SK-N-SH treated with all-trans-retinoic acid at 6 μM for 48 hours (cell line): ENCODE measurements around the gene XRN1.

Experiments
- ATAC-seq: fragments of 200-7000 bp; cut with Tn5 transposase; 3 replicates; pipeline ENCODE4 v1.9.1; 2020; ENCODE audit warnings: mild to moderate bottlenecking, moderate library complexity
- ARNTL ChIP-seq: fragments of 450-650 bp; formaldehyde crosslinking; IDR thresholded peaks from 2 replicates; pipeline ENCODE4 v1.5.0; 2020; ENCODE audit warnings: low read depth, mild to moderate bottlenecking, moderate library complexity, borderline replicate concordance
- BACH2 ChIP-seq: fragments of 250-450 bp; sonication (Bioruptor Pico); IDR thresholded peaks from 2 replicates; pipeline ENCODE4 v1.9.0; 2021; ENCODE audit warnings: mild to moderate bottlenecking, borderline replicate concordance
- CREB5 ChIP-seq: fragments of 250-450 bp; sonication (Bioruptor Pico); IDR thresholded peaks from 2 replicates; pipeline ENCODE4 v1.5.1; 2020; ENCODE audit warnings: low read depth, mild to moderate bottlenecking, moderate library complexity
- CSDC2 ChIP-seq: fragments of 250-450 bp; sonication (Bioruptor Pico); IDR thresholded peaks from 2 replicates; pipeline ENCODE4 v1.5.0; 2020; ENCODE audit warnings: mild to moderate bottlenecking, moderate library complexity
- CSRNP3 ChIP-seq: fragments of 250-450 bp; sonication (Bioruptor Pico); IDR thresholded peaks from 2 replicates; pipeline ENCODE4 v1.5.1; 2021; ENCODE audit warnings: mild to moderate bottlenecking, moderate library complexity
- ESRRG ChIP-seq: fragments of 250-450 bp; sonication (Bioruptor Pico); IDR thresholded peaks from 2 replicates; pipeline ENCODE4 v1.6.1; 2021; ENCODE audit warnings: mild to moderate bottlenecking
- GLIS3 ChIP-seq: fragments of 250-450 bp; sonication (Bioruptor Pico); IDR thresholded peaks from 2 replicates; pipeline ENCODE4 v1.5.0; 2020; ENCODE audit warnings: mild to moderate bottlenecking, moderate library complexity
- ISL1 ChIP-seq: fragments of 250-450 bp; sonication (Bioruptor Pico); IDR thresholded peaks from 2 replicates; pipeline ENCODE4 v2.1.2; 2022; ENCODE audit warnings: mild to moderate bottlenecking, moderate library complexity
- OSR1 ChIP-seq: fragments of 250-450 bp; sonication (Bioruptor Pico); IDR thresholded peaks from 2 replicates; pipeline ENCODE4 v1.8.0; 2022; ENCODE audit warnings: moderate library complexity, mild to moderate bottlenecking, inconsistent platforms
- PATZ1 ChIP-seq: fragments of 250-450 bp; sonication (Bioruptor Pico); IDR thresholded peaks from 2 replicates; pipeline ENCODE4 v1.8.0; 2020; ENCODE audit warnings: mild to moderate bottlenecking, moderate library complexity, borderline replicate concordance
- POU6F1 ChIP-seq: fragments of 250-450 bp; sonication (Bioruptor Pico); IDR thresholded peaks from 2 replicates; pipeline ENCODE4 v1.8.0; 2021; ENCODE audit warnings: low read depth, mild to moderate bottlenecking, moderate library complexity, borderline replicate concordance
- PPARA ChIP-seq: fragments of 250-450 bp; sonication (Bioruptor Pico); IDR thresholded peaks from 2 replicates; pipeline ENCODE4 v1.5.0; 2020; ENCODE audit warnings: mild to moderate bottlenecking, borderline replicate concordance
- RARB ChIP-seq: fragments of 250-450 bp; sonication (Bioruptor Pico); IDR thresholded peaks from 2 replicates; pipeline ENCODE4 v1.8.0; 2021; ENCODE audit warnings: mild to moderate bottlenecking, moderate library complexity
- SNAI2 ChIP-seq: fragments of 250-450 bp; sonication (Bioruptor Pico); IDR thresholded peaks from 2 replicates; pipeline ENCODE4 v1.5.0; 2020; ENCODE audit warnings: mild to moderate bottlenecking, moderate library complexity
- TCF4 ChIP-seq: fragments of 250-450 bp; sonication (Bioruptor Pico); IDR thresholded peaks from 2 replicates; pipeline ENCODE4 v1.8.0; 2021; ENCODE audit warnings: mild to moderate bottlenecking, moderate library complexity, borderline replicate concordance
- TOX ChIP-seq: fragments of 250-450 bp; sonication (Bioruptor Pico); IDR thresholded peaks from 2 replicates; pipeline ENCODE4 v1.8.0; 2021; ENCODE audit warnings: mild to moderate bottlenecking, moderate library complexity, borderline replicate concordance
- ZC3H10 ChIP-seq: fragments of 250-450 bp; sonication (Bioruptor Pico); IDR thresholded peaks from 2 replicates; pipeline ENCODE4 v1.5.1; 2021; ENCODE audit warnings: mild to moderate bottlenecking, moderate library complexity
- ZFP3 ChIP-seq: fragments of 250-450 bp; sonication (Bioruptor Pico); IDR thresholded peaks from 2 replicates; pipeline ENCODE4 v1.5.0; 2020; ENCODE audit warnings: mild to moderate bottlenecking, moderate library complexity
- ZFP30 ChIP-seq: fragments of 450-650 bp; formaldehyde crosslinking; IDR thresholded peaks from 2 replicates; pipeline ENCODE4 v1.5.0; 2022; ENCODE audit warnings: mild to moderate bottlenecking, moderate library complexity
- ZNF565 ChIP-seq: fragments of 450-650 bp; formaldehyde crosslinking; conservative IDR thresholded peaks from 2 replicates; pipeline ENCODE4 v1.5.0; 2020; ENCODE audit warnings: low read depth, mild to moderate bottlenecking, moderate library complexity
- ZNF8 ChIP-seq: fragments of 450-650 bp; formaldehyde crosslinking; IDR thresholded peaks from 2 replicates; pipeline ENCODE4 v1.5.0; 2020; ENCODE audit warnings: mild to moderate bottlenecking, moderate library complexity

Gene XRN1

GRCh38 chr3:142459929-142460328 lies 12.1 kb upstream of the XRN1 start (continued):
- TF ChIP-seq ZFP3 (CRISPR knock-in tag) (no peak), ISL1 (CRISPR knock-in tag) (no peak), PPARA (CRISPR knock-in tag) (no peak), SNAI2 (no peak), PATZ1 (CRISPR knock-in tag) (no peak), ESRRG (CRISPR knock-in tag) (no peak)

- no peak for ATAC-seq
- TF ChIP-seq ZNF8 (CRISPR knock-in tag) (no peak), CREB5 (CRISPR knock-in tag) (no peak), ZFP30 (no peak), RARB (CRISPR knock-in tag) (no peak), TCF4 (CRISPR knock-in tag) (no peak), ZC3H10 (no peak)
Observed at GRCh38 chr3:142459096-142459495, 11.3 kb upstream of the XRN1 start.

GRCh38 chr3:142450881-142451280 lies 3.0 kb upstream of the XRN1 start:
- TF ChIP-seq RARB (CRISPR knock-in tag) (no peak), OSR1 (CRISPR knock-in tag) (no peak), ISL1 (CRISPR knock-in tag) (no peak), SNAI2 (no peak), POU6F1 (no peak), ZFP30 (no peak), PPARA (CRISPR knock-in tag) (no peak), TOX (no peak), CSRNP3 (CRISPR knock-in tag) (no peak), ZFP3 (CRISPR knock-in tag) (no peak)
- ATAC-seq = no peak

GRCh38 chr3:142450189-142450588 lies 2.4 kb upstream of the XRN1 start:
- ATAC-seq = no peak
- TF ChIP-seq ZFP30 (no peak), CSDC2 (CRISPR knock-in tag) (no peak), PATZ1 (CRISPR knock-in tag) (no peak), ZNF8 (CRISPR knock-in tag) (no peak), BACH2 (CRISPR knock-in tag) (no peak), SNAI2 (no peak), CSRNP3 (CRISPR knock-in tag) (no peak), RARB (CRISPR knock-in tag) (no peak), ARNTL (no peak), ESRRG (CRISPR knock-in tag) (no peak), ZFP3 (CRISPR knock-in tag) (no peak), ZNF565 (CRISPR knock-in tag) (no peak), CREB5 (CRISPR knock-in tag) (no peak), GLIS3 (CRISPR knock-in tag) (no peak), TOX (no peak), TCF4 (CRISPR knock-in tag) (no peak), ISL1 (CRISPR knock-in tag) (no peak)
